ENCODE data around the gene KLHL35.
A peak's percentile ranks its signal among the peaks of the same experiment; 100 is the strongest.
"Not testable (repeated sequence)": the region's sequence is repeated elsewhere in the genome, so short reads cannot be mapped to it uniquely, and the experiment has no call there.

KLHL35 gene

DNA sequence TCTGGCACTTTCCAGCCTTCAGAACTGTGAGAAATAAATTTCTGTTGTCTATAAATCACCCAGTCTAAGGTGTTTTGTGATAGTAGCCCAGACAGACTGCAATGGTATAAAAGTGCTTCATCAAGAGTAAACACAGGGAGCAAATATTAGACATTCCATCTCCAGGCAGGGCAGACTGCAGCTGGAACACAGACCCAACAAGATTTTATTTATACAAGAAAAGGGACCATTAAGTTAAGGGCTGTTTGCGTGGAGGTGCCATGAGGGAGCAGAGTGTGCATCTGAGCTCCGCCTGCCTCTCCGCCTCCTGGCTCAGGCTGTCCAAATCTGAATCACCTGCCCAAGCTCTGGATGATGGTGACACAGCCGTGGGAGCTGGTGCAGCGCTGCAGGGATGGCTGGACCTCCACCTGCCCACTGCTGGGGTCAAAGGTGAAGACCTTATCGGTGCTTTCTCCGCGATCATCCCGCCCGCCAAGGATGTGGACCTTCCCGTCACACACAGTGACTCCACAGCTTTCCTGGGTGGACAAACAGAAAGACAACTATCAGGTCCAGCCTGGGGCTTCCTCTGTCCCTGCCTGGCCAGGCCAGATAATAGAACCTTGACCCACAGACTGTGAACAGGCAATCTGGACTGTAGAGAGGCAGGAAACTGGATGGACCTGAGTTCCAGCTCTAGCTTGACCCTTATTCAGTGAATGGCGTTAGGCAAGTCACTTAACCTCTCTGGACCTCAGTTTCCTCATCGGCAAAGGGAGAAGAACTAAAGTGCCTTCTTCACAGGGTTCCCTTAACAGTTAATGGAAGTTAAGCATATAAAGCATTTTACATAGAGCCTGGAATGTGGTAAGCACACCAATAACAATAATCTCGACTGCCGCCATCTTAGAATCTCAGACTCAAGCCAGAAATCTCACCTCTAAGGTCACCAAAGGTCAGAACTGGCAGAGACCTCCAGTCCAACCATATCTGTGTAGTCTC lies 10.5 kb downstream of the KLHL35 start:
- DNase-seq, result no peak

DNA sequence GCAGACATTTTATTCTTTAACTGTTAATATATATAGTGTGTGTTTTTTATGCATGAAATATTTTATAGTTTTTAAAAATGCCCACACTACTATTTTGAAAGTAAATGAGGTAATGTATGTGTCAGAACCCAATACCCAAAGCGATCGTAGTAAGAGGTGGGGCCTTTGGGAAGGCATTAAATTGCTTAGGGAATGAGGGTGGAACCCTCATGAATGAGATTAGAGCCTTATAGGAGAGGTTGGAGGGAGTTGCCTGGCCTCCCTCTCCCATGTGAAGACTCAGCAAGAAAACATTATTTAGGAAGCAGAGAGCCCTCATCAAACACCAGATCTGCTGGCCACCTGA lies 11.1 kb downstream of the KLHL35 start:
- no peak for DNase-seq

DNA sequence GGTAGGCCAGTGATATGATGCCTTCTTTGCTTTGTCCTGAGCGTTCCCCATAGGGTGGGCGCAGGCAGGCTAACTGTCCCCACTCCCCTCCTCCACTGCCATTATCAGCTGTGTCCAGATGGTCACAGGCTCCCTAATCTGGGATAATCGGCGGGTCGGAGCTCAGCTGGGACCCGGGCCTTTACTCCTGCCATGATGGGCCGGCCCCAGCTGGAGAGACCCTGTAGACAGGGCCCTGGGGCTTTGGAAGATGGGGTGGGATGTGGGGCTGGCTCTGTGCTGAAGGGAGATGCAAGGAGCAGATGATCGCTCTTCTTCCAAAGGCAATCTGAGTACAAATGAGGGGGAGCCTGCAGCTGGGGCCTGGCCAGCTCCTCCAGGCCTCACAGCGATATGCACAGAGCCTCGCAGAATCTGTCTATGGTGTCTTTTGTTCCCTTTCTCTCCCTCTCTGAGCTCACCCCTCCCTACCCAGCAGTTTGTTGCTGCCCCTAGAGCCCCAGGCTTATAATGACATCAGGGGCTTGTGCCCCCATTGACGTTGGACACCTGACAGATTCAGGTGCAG lies 11.9 kb downstream of the KLHL35 start:
- no peak for DNase-seq

DNA sequence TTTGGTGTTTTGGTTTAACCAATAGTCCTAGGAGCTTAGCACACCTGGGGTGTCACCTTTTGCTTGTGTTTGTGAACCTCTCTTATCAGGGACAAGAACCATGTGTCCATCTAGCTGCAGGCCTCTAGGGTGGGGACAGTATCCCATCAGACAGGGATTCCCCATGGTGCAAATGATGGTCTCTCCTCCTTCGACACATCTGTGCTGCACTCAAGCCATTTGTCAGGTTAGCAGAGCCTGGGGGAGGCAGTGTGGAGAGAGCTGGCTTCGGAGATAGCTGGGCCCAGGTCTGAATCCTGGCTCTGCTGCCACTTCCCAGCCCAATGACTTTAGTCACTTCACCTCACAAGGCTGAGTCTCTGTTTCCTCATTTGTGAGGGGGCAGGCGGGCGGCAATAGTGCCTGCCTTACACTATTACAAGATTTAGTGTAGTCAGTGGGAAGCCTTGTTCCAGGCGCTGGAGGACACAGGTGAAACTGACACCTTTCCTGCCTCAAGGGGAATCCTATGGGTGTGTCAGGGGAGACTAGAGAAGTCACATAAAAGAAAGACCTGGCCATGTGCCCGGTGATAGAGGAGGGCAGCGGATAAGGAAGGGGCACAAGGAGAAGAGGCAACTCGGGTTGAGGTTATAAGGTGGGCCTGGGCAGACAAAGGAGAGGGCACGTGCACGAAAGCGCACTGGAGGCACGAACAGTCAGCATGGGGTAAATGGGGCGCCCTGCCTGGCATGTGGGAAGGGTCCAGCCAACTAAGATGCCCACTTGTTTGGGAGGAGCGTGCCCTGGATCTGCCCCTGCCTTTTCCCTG lies 12.6 kb downstream of the KLHL35 start:
- no peak for DNase-seq

DNA sequence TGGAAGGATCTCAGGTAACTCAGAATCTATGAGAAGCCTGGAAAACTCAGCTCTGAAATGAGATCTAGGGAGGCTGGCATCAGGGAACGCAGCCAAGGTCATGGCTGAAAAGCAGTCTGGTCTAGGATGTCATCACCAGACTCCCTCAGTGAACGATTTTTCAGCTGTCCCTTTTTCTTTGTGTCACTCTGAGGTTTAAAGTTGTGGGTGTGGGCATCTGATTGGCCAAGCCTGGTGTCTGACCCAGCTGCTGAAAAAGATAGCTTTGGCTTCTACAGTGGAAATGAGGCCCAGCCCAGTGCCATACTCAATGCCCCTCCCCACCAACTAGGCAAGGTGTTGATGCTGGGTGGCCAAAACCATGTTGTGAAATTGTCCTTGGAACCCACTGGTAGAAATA lies 19.1 kb downstream of the KLHL35 start:
- no peak for DNase-seq

DNA sequence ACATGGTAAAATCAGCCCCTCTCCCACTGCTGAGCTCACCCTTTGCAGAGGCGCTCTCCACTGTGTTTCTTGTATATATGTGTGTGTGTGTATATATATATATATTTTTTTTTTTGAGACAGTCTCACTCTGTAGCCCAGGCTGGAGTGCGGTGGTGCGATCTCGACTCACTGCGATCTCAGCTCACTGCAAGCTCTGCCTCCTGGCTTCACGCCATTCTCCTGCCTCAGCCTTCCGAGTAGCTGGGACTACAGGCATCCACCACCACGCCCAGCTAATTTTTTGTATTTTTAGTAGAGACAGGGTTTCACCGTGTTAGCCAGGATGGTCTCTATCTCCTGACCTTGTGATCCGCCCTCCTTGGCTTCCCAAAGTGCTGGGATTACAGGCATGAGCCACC lies 19.9 kb downstream of the KLHL35 start:
- DNase-seq, result not testable (repeated sequence)

DNA sequence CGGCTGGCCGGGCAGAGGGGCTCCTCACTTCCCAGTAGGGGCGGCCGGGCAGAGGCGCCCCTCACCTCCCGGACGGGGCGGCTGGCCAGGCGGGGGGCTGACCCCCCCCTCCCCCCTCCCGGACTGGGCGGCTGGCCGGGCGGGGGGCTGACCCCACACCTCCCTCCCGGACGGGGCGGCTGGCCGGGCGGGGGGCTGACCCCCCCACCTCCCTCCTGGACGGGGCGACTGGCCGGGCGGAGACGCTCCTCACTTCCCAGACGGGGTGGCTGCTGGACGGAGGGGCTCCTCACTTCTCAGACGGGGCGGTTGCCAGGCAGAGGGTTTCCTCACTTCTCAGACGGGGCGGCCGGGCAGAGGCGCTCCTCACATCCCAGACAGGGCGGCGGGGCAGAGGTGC lies 23.0 kb downstream of the KLHL35 start:
- not testable (repeated sequence) for DNase-seq

DNA sequence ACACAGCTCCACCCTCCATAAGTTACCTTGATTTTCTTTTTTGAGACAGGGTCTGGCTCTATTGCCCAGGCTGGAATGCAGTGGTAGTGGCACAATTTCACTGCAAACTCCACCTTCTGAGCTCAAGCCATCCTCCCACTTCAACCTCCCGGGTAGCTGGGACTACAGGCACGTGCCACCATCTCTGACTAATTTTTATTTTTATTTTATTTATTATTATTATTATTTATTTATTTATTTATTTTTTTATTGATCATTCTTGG lies 24.1 kb downstream of the KLHL35 start:
- DNase-seq, result no peak

DNA sequence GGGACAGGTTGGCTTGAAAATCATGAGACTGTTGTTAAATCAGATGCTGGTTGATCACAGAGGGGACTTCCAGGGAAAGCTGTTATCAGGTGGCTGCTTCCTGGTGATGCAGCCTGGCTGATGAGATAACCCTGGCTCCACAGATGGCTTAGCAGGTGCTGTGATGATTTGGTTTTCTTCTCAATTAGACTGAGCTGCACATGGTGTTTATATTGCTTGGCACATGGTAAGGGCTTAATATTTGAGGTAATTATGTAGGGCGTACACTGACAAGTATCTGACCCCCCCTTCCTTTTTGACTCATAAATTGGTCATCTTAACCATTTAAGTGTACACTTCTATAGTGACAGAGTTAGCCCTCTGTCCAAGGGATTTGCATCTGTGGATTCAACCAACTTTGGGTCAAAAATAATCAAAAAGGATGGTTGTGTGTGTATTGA lies 26.6 kb downstream of the KLHL35 start:
- no peak for DNase-seq

DNA sequence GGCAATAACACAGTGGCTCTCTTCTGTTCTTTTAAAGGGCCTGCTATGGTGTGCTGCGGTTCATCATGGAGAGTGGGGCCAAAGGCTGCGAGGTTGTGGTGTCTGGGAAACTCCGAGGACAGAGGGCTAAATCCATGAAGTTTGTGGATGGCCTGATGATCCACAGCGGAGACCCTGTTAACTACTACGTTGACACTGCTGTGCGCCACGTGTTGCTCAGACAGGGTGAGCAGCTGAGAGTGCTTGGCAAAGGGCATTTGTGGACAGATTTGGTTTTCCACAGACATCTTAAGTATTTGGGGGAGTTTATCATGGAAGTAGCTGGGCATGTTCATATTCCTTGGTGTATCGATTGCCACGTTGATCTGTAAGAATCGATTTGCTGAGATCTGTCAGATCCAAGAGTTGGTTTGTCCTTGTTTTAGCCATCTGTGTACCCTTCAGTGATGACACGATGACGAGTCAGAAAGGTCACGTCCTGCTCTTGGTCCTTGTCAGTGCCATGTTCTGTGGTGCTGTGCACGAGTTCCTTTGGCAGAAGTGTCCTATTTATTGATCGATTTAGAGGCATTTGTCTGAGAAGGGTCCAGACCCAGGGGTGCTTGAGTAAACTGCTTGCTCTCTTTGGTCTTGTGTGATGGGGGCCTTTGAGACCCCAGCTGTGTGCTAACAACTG lies 28.9 kb downstream of the KLHL35 start:
- no peak for DNase-seq

DNA sequence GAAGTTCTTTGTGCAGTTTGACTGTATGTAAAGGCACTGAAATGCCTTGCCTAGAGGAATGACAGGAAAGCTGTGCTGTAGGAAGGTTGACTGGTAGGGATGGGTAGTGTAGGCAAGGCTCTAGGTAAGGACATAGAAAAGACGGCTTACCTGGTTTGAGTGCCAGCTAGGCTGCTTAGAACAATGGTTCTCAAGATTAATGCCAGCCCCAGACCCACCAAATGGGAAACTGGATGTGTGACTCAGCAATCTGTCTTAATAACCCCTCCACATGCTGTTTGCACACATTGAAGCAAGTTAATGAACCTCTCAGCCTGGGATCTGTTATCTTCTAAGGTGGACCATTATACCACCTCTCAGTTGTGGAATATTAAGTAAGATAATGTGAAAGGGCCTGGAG lies 30.0 kb downstream of the KLHL35 start:
- DNase-seq, result no peak

DNA sequence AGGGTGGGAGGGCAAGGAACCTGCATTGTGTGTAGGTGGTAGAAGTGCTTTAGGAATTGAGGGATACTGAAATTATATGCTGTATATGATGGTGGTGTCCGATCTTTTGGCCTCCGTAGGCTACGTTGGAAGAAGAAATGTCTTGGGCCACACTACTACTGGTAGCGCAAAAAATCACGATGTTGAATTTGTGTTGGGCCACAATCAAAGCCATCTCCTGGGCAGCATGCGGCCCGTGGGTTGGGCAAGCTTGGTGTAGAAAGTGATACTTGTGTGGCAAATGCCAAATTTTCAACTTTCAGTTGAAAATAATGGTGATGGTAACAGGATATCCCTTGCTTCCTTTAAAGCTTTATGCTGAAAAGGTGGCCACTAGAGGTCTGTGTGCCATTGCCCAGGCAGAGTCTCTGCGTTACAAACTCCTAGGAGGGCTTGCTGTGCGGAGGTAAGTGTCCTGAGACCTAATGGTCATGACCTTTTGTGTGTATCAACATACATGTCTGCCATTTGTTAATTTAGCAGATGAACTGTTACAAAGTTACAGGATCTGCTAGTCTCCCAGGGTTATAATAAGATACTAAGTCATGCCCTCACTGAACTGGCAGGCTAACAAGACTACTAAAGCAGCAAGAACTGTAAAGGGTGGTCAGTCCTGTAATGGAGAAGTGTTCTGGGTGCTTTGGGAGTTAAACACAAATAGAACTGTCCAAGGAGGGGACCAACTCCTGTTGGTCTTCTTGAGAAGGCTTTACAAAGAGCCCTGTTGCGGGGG lies 30.8 kb downstream of the KLHL35 start:
- DNase-seq, result no peak

DNA sequence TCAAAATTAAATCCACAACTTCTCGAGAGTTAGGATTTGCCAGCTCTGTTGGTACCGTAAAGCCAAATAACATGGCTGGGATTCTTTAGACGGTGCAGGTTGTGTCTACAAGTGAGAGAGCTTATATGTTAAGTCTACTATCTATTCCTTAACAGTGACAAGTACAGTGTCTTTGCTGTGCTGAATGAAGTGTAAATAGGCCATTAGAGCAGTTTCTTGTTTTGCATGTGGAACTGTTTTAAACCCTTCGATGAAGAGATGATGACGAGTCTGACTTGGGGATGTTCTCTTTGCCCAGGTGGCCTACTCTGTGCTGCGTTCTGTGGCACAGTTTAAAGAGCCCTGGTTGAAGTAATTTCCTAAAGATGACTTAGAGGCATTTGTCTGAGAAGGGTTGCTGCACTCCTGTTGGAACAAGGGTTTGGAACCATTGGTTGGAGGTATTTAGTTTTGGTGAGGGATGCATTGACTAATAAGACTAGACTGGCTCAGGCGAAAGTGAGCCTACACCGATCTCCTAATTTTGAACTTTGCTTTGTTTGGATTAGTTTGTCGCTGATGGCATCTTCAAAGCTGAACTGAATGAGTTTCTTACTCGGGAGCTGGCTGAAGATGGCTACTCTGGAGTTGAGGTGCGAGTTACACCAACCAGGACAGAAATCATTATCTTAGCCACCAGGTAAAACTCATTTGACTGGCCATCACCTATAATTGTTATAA lies 32.7 kb downstream of the KLHL35 start:
- no peak for DNase-seq

DNA sequence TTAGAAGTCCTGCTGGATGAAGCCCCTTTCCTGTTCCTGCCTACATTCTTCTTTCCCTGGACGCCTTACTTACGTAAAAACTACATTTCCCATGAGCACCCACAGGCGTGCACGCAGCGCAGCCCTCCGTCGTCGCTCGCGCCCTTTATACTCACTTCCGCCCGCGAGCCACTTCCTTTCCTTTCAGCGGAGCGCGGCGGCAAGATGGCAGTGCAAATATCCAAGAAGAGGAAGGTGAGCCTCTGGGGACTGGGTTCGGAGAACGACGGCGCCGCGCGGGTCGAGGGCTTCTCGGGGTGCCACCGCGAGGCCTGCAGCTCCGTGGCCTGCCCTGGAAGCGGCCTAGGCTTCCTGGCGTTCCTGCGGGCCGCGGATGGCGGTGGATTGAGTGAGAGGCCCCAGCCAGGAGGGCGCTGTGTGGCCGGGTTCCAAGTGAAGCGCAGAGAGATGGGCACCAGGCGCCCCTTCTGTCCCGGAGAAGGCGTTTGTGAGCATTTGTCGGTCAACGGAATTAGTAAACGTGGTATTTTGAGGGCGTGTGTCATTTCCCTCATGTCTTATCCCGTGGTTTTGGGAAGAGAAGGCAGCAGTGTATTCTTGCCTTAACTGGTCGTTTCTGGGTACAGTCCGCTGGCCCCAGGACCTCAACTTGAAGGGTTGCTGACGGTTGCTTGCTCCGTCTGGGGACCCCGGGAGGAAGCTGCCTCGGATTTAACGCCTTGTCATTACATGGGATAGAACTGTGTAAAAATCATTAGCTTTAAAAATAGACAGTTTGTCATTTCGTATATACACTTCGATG lies 33.5 kb downstream of the KLHL35 start, which contains the start of gene RPS3:
Gene RPS3, plus strand, starts transcription at position 175 of the 802 bp plus-strand sequence. Its CDS starts 30 bp downstream, at position 205.
- DNase-seq, result peak; percentile 89

DNA sequence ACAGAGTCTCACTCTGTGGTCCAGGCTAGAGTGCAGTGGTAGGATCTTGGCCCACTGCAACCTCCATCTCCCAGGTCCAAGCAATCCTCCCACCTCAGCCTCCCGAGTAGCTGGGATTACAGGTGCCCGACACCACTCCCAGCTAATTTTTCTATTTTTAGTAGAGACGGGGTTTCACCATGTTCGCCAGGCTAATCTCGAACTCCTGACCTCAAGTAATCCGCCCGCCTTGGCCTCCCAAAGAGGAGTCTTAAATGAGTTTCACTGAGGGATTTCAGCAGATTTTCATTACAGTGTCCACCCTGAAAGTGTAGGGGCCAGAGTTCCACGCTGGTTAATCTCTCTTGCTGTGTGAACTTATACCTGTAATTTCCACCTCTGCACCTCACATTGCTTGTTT lies 34.1 kb downstream of the KLHL35 start:
- no peak for DNase-seq

DNA sequence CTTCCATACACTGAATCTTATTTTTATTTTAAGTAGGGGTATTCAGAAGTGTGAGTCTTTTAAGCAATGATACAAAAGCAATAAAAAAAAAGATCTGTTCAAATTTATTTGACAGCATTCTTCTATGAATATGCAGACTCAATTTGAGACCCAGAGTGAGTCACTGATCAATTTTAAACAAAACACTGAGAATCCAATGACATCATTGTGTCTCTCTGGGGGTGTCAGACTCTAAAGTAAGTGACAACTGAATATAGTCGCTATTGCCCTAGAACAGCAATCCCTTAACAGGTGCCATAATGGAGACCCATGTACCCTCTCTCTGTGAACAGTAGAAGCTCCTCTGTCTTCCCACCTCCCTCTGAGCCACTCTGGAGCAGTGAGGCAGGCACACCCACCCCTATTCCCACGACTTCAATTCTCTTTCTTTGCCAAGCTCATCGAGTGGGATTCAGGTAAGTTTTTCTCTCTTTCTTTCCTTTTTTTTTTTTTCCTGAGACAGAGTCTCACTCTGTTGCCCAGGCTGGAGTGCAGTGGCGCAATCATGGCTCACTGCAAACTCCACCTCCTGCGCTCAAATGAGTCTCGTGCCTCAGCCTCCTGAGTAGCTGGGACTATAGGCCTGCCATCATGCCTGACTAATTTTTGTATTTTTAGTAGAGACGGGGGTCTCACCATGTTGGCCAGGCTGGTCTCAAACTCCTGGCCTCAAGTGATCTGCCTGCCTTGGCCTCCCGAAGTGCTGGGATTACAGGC lies 38.7 kb downstream of the KLHL35 start:
- DNase-seq, result no peak

DNA sequence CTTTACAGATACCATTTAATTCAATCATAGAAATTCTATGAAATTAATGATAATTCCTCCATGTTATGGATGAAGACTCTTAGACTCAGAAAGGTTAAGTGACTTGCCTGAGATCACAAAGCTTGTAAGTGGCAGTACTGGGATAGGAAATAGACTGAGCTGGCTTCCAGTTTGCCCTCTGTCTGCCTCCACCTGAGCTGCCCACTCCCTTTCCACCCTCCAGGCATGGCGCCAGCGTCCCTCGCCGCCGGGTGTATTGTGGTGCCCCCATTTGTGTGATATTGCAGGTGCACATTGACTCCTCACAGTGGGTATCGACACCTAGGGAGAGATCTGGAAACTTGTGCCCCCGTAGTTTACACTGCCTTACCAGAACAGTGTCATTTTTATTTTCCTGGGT lies 43.1 kb downstream of the KLHL35 start:
- no peak for DNase-seq

DNA sequence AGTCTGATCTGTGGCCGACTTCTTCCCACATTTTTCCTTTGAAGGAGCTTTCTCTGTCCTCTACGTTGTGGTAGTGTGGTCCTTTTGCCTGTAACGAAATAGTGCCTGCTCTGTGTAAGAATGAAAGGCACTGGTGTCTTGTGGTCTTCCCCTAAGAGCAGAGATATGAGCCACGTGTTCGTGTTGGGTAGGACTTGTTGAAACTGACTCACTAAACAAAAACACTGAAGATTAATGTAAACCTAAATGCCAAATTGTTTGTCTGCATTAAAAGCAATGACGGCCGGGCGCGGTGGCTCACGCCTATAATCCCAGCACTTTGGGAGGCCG lies 43.8 kb downstream of the KLHL35 start:
- DNase-seq, result no peak

DNA sequence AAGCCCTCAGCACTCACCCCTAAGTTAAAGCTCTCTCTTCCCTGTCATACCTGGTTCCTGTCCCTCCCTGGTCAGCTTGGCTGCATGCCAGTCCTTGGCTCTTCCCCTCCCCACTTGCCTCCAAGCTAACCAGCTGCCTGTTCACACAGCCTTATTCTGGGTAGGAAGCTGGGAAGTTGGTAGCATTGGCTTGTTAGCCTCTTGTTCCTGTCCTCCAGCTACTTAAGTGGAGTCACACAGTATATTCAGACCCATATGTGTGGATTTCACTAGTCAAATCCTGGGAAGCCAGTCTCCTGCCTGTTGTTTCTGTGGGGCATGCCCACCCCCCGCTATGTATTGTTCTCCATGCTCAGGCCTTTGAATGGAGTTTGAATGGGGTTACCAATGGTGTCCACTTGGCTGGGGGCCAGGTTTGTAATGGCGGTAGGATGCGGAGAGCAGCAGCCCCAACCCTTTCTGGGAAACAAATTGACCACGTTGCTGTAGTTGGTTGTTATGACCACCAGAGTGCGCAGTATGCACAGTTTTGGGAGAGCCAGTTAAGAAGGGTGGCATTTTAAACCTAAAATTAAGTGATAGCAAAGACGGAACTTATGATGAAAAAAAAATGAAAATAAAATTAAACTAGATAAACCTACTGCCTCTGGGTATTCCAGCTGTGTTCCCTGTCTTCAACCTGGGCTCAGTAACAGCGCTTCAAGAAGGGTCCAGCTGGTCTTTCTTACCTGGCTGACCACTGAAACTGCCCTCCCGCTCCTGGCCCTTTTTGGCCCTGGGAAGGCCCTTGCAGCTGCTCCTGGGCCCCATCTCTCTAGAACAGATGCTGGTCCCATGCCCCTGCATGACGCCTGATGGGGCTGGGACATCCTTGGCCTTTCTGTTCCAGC lies 44.4 kb downstream of the KLHL35 start:
- DNase-seq, result peak; percentile 74
